ENCODE measurements around the gene GSG1L. TPM values are rescaled to one million over a fixed set of nuclear protein-coding genes. Genes with fewer than 3 reads are reported as not detected.

The GSG1L gene
- total and polyA plus RNA-seq, 12 donors, result 0.11 TPM; not detected in 11

DNA sequence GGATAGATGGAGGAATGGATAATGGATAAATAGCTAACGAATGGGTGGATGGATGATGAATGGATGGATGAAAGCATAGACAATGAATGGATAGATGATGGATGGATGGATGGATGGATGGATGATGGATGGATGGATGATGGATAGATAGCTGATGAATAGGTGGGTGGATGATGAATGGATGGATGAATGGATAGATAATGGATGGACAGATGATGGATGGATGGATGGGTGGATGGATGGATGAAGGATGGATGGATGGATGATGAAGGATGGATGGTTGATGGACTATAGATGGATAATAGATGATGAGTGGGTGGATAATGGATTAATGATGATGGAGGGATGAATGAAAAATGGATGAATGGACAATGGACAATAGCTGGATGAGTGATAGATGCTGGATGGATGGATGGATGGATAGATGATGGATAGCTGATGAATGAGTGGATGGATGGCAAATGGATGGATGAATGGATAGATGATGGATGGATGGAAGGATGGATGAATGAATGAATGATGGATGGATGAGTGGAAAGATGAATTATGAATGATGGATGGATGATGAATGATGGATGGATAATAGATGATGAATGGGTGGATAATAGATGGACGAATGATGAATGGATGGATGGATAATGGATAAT, 273.8 kb downstream of the GSG1L start:
- Histone ChIP-seq H3K36me3 (replicated peaks in 1 of 2) (no peaks in the 10 kb centered on the region), H3K4me3 (no peak overlapping the region), H3K27me3 (no peaks in the 10 kb centered on the region), H3K4me1 (replicated peaks in 1 of 2) (no peaks in the 10 kb centered on the region), H3K27ac (no peak overlapping the region), H3K9me3 (replicated peaks in 1 of 3) (no peaks in the 10 kb centered on the region)
- intact Hi-C loops (cut with DNase I), result no loop called here
- WGBS, 4 donors, result 72 to 82% (median 75%) methylated on average over 2 of the region's 2 CpGs
- no peak for DNase-seq
- TF ChIP-seq, protein P1, sequence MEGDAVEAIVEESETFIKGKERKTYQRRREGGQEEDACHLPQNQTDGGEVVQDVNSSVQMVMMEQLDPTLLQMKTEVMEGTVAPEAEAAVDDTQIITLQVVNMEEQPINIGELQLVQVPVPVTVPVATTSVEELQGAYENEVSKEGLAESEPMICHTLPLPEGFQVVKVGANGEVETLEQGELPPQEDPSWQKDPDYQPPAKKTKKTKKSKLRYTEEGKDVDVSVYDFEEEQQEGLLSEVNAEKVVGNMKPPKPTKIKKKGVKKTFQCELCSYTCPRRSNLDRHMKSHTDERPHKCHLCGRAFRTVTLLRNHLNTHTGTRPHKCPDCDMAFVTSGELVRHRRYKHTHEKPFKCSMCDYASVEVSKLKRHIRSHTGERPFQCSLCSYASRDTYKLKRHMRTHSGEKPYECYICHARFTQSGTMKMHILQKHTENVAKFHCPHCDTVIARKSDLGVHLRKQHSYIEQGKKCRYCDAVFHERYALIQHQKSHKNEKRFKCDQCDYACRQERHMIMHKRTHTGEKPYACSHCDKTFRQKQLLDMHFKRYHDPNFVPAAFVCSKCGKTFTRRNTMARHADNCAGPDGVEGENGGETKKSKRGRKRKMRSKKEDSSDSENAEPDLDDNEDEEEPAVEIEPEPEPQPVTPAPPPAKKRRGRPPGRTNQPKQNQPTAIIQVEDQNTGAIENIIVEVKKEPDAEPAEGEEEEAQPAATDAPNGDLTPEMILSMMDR (IDR thresholded peaks at IDR 0.05), result no peak
- no peak for TF ChIP-seq POLR2A (IDR thresholded peaks at IDR 0.05)

DNA sequence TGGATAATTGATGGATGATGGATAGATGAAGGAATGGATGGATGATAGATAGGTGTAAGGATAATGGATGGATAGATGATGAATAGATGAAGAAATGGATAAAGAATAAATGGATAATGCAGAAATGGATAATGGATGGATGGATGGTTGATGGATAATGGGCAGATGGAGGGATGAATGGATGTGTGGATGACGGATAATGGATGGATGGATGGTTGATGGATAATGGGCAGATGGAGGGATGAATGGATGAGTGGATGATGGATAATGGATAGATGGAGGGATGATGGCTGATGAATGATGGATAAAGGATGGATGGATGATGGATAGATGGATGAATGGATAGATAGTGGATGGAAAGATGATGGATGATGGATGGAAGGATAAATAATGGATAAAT, 274.4 kb downstream of the GSG1L start:
- no peaks in the 10 kb centered on the region for H3K27me3 ChIP-seq
- TF ChIP-seq POLR2A (IDR thresholded peaks at IDR 0.05), result no peak
- TF ChIP-seq, protein P1 (IDR thresholded peaks at IDR 0.05), result no peak
- no peaks in the 10 kb centered on the region for H3K9me3 ChIP-seq (replicated peaks in 1 of 3)
- H3K27ac ChIP-seq, result no peak overlapping the region
- no peaks in the 10 kb centered on the region for H3K36me3 ChIP-seq (replicated peaks in 1 of 2)
- H3K4me3 ChIP-seq, result no peak overlapping the region
- intact Hi-C loops (cut with DNase I), result no loop called here
- DNase-seq, result no peak
- H3K4me1 ChIP-seq (replicated peaks in 1 of 2), result no peaks in the 10 kb centered on the region
- WGBS, 4 donors, result 82 to 100% (median 93%) methylated on average over 1 of the region's 1 CpG

DNA sequence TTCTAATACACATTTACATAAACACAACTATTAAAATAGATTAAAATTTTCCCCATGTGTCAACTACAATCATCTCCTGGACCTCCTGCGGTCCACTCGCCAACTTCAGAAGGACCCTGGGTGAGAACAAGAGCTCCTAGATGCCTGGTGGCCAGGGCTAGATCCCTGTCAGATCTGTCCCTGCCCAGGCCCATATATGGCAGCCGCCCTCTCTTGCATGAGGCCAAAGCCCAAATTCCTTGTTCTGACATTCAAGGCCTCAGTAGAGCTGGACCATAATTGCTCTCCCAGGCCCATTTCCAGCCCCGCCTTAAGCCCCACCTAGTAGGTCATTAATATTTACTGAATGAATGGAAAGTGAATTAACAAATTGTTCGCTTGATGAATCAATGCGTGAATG, 275.8 kb downstream of the GSG1L start:
- 88 to 93% (median 92%) methylated on average over 6 of the region's 6 CpGs for WGBS, 4 donors
- intact Hi-C loops (cut with DNase I), result no loop called here
- H3K27ac ChIP-seq, result no peak overlapping the region
- no peaks in the 10 kb centered on the region for H3K4me1 ChIP-seq (replicated peaks in 1 of 2)
- H3K27me3 ChIP-seq, result no peaks in the 10 kb centered on the region
- DNase-seq, result no peak
- H3K9me3 ChIP-seq (replicated peaks in 1 of 3), result no peaks in the 10 kb centered on the region
- no peak overlapping the region for H3K4me3 ChIP-seq
- no peak for TF ChIP-seq POLR2A (IDR thresholded peaks at IDR 0.05)
- TF ChIP-seq, protein P1 (IDR thresholded peaks at IDR 0.05), result no peak
- no peaks in the 10 kb centered on the region for H3K36me3 ChIP-seq (replicated peaks in 1 of 2)

DNA sequence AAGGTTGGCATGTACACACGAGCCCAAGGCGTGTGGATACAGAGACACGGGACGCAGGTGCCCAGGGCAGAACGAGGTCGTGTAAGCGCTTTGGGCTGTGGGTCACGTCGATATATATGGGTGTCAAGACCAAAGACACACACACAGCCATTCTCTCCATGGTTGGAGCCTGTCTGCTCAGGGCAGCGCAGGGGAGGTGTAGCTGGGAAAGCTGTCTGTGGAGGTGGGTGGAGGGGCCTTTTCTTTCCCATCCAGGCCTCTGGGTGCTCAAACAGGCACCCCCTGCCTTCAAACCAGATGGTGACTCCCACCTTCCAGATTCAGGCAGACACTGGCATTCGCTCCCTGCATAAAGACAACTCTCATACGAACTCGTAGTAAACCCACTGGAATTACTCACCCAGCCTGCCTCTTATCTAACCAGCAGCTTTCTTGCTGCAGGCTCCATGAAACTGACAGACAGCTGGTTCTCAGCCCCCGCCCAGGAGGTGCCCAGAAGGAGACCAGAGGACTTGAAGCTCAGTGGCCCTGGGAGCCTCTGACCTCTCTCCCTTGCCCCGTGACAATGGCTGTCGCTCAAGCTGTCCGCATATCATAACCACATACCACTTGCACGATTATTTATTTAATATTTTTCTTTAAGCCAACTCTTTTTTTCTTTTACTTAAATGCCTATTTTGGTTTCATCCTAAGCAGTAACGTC, 276.4 kb downstream of the GSG1L start:
- TF ChIP-seq, protein P1 (IDR thresholded peaks at IDR 0.05), result no peak
- TF ChIP-seq POLR2A (IDR thresholded peaks at IDR 0.05), result no peak
- DNase-seq, result no peak

More for the DNA sequence above, 276.4 kb downstream of the GSG1L start:
- H3K36me3 ChIP-seq (replicated peaks in 1 of 2), result no peaks in the 10 kb centered on the region
- H3K4me1 ChIP-seq (replicated peaks in 1 of 2), result no peaks in the 10 kb centered on the region
- no peak overlapping the region for H3K27ac ChIP-seq
- intact Hi-C loops (cut with DNase I), result no loop called here
- H3K4me3 ChIP-seq, result no peak overlapping the region
- no peaks in the 10 kb centered on the region for H3K27me3 ChIP-seq
- 84 to 87% (median 86%) methylated on average over 19 of the region's 19 CpGs for WGBS, 4 donors
- no peaks in the 10 kb centered on the region for H3K9me3 ChIP-seq (replicated peaks in 1 of 3)

Data from adrenal gland (tissue), 12 donors.